NCI-H2029 treated with DMSO at 0.1 percent for 48 hours (cell line): ENCODE data around the gene TLL2.

Source experiments
- DNase-seq: peaks from one replicate; lab custom pipeline; 2025; lab: John Stamatoyannopoulos, UW

TLL2 gene

DNA sequence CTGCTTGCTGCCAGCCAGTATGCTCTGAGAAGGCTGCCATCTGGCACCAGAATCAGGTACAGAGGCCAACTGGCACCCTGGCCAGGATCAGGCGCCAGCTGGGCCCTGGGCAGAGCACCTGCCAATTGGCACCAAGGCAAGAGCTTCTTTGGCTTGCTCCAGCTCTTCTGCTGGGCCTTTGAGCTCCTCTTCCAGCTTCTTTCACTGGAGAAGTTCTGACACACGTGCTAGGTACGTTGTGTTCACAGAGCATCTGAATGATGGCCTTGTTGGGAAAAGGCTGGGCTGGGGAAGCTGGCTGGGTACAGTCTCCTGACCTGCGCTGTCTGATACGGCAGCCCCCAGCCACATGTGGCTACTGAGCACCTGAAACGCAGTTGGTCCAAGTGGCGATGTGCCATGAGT, 123.3 kb downstream of the TLL2 start:
- DNase-seq: peak; percentile 39

DNA sequence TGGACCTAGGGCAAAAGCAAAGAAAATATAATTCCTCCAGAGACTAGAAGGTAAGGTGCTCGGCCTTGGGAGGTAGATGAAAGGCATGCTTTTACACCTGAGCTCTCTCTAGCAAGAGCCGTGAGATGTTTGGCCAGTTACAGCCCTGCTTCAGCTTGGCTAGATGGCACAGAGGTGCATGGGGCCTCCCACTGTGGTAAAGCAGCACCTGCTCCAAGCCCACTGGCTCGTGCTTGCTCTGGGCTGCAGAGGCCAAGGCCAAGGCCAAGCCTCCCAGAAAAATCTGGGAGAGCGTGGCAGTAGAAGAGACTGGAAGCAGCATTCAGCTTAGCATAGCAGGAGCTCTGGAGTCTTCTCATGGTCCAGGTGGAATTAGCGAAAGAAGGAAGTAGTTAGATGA, 123.9 kb downstream of the TLL2 start:
- no peak for DNase-seq

DNA sequence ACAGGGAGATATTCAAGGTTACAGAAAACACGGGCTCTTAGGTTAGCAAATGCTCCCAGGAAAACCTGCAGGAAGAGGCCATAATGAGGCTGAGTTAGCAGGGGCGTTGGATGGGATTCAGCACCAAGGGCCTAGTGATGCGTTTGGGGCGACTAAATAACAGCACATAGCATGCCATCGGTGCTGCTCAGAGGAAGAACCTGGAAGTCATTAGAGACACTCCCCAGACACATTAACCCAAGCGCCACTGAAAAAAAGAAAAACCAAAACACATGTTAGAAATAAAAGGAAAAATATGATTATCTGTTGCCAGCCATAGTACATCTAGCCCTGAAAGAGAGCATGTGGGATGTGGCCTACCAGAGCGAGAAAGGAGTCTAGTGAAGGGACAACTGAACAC, 126.1 kb downstream of the TLL2 start:
- no peak for DNase-seq

DNA sequence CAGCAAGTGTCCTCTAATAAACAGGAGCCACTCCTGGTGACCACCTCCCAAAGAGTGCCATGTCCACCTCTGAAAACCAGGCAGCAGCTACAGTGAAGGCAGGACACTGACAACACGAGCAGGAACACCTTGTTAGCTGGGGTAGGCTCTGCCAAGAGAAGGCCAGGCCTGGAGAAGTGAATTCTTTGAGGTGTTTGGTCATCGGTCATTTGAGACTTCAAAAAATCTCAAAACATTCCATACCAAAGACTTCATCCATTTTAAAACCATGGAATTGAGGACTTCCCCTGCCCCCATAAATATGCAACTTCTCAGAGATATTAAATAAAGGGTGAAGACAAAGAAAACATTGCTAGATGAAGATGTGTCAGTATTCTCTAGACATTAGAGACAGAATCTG, 126.6 kb downstream of the TLL2 start:
- DNase-seq: no peak

DNA sequence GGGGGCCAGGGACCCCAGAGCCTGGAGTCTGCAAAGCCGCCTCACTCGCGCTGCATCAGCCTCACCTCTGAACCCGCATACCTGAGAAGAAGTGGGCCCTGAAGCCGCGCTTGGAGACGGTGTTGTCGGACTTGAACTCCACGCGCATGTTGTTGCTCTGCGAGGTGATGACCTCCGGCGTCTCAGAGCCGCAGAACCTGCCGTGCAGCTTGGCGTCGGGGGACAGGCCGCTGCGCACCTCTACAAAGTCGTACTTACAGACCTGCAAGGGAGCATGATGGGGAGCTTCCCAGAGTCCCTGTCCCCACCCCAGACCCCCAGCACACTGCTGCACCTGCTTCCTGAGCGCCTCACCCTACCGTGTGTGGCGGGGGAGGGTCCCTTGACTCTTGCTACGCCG, 129.2 kb downstream of the TLL2 start:
- DNase-seq: no peak

DNA sequence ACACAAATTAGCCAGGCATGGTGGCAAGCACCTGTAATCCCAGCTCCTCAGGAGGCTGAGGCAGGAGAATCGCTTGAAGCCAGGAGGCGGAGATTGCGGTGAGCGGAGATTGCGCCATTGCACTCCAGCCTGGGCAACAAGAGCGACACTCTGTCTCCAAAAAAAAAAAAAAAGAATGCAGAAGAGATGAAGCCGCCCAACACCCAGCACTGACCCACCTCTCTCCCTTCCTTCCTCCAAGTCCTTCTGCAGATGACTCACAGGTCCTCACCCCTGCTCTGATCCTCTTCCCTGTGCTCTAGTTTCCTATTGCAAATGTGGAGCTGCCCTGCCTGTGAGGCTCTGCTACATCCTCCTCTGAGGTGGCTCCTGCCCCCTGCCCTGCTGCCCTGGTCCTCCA, 132.9 kb downstream of the TLL2 start:
- DNase-seq: no peak

DNA sequence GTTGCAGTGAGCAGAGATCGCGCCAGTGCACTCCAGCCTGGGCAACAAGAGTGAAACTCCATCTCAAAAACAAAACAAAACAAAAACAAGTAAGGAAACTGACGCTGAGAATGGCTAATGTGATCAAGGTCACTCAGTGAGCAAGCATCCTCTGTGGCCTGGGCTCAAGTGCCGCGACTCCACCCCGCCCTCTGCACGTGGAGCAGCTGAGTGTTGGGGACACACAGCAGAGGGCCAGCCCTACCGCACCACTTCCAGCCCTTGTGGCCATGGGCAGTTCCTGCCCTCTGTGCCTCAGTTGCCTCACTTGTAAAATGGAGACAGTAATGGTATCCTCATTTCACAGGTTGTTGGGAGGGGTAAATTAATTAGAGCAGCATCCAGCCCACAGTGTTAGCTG, 134.0 kb downstream of the TLL2 start:
- no peak for DNase-seq

DNA sequence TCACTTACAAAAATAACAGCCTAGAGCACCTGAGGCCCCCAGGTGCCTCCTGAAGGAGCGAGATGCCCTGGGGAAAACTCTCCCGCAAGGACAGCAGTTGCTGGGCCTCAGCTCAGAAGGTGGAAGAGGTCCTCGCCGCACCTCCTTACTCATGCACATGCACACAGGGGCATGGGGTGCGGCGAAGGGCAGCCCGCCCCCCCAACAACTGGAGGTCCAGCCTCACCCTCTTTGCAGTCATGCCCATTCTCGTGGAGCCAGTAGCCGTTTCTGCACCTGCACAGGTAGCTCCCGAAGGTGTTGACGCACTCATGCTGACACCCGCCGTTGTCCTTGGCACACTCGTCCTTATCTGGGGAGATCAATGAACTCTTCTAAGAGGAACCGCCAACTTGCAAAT, 135.0 kb downstream of the TLL2 start:
- no peak for DNase-seq

DNA sequence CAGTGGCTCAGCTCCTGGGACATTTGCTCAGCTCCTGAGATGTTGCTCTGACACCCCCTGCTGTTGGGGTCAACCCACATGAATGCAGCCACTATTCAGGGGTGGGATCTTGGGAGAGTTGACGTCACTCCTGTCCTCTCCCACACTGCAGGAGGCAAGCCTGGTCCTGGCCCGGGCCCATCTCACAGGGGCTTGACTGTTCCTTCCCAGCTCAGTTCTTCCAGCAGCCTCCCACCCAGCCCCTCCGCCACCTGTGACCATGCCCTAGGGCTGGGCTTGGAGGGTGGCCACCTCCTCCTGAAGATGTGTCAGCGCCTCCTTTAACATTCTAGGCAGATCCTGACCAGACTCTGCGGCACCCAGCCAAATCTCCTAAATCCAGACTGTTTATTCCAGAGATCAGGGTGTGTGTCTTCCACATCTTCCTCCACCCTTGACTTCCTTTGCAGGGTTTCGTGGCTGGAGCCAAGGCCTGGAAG, 135.9 kb downstream of the TLL2 start:
- DNase-seq: no peak

DNA sequence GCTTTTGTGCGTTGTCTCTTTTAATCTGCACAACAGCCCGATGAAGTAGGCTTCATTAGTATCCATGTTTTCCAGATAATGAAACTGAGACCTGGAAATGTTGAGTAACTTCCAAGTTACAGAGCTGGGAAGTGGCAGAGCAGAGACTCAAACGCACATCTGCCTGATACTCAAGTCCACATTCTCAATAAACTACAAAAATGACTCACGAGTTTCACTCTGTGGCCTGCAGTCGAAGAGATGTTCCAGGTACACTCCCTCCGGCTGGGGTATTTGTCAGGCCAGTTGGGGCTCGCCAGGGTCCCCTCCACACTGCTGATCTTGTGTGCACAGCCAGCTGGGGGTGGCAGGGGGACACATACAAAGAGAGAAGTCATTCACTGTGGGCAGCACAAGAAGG, 137.2 kb downstream of the TLL2 start:
- no peak for DNase-seq

DNA sequence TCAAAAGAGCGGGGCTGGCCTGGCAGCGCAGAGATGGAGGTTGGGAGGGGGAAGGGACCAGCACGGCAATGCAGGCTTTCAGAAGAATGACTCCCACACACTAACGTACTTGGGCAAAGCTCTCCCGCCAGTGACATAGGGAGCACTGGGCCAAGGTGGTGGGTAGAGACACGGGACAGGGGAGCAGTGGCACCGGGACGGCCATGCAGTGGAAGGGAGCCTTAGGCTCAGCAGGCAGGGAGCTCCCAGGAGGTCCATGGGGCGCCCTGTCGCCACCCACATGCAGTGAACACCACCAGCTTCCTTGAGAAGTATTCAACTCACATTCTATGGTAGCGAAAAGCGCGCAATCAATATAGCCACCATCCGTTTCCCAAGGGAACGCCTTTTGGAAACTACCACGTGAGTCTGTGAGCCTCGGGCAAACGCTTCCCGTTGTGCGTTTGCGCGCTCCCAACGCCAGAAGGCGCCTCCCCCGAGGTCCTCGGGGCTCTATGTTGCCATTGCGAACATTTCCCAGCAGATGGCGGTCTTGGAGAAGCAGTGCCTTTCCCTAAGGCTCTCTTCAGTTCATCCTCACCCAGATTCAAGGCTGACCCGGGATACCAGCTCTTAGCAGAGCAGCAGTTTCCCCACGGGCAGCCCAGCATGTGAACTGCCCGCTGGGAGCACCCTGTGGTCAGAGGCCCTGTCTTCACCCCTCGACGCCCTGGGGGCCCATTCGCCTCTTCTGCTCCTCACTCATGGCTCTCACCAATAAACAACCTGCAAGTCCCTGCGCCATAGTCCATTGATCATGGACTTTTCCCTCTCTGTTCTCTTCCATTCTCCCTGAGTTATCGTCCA, 138.5 kb downstream of the TLL2 start:
- peak; percentile 39 for DNase-seq

DNA sequence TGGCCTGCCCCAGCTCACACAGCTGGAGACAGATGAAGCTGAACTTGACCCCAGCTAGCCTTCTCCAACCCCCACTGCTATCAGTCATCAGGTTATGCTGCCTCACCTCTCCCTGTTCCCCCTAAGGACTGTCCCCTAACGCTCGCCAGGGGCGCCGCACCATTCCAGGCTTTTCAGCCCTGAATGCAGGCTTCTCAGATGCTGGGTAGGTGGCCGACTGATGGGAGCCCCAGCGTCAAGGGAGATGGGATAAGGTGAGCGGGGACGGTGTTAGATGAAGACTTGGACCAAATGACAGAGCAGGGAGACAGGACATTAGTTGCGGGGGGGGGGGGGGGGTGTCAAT, 139.1 kb downstream of the TLL2 start:
- DNase-seq: no peak

DNA sequence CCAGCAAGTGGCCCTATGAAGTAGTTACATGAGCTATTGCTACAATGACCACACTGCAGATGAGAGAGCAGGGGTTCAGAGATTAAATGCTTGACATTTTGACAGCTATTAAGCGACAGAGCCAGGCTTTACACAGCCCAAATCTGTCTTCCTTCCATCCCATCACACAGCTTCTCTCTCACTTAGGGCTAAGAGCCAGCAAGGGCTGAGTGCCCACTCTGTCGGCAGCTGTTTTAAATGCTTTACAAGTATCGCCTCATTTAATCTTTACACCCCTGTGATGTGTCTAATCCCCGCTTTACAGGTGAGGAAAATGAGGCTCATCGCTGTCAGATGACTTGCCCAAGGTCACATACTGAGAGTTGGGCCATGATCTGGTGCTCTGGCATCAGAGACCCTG, 139.7 kb downstream of the TLL2 start:
- DNase-seq: no peak

DNA sequence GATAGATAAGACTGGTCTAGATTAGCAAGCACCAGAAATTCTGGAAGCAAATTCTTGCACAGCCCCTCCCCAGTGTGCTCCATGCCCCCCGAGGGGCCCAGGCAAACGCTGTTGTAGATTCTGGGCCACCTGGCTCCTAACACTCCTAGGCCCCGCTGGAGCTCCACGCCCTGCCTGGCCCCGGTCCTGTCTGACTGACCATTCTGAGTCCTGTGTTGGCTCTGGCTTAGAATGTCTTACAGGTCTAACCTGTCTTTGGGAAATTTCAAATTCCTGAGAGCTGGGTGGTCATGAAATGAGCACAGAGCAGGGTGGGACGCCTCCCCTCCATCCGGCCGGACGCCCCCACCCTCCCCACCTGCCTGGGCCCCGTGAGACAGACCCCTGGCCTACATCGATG, 142.4 kb downstream of the TLL2 start:
- DNase-seq: no peak

DNA sequence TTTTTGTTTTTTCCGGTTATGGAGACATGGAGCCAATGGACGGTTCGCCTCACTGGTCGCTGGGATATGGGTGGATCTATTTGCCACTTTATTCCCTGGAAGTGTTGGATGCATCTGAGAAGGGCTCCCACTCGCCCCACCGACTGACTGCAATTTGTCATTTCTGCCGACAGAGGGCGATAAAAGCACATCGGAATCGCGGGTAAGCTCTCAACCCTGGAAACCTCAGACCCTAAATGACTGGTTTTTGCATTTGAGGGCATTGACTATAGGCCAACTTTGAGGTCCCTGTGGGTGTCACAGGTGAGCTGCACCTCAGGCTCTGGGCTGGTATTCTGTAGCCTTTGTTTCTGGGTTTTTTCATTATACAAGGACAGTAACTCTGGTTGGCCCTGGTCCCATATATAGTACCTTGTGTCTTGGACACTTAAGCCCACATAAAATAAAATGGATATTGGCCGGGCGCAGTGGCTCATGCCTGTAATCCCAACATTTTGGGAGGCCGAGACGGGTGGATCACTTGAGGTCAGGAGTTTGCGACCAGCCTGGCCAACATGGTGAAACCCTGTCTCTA, 143.1 kb downstream of the TLL2 start:
- no peak for DNase-seq

DNA sequence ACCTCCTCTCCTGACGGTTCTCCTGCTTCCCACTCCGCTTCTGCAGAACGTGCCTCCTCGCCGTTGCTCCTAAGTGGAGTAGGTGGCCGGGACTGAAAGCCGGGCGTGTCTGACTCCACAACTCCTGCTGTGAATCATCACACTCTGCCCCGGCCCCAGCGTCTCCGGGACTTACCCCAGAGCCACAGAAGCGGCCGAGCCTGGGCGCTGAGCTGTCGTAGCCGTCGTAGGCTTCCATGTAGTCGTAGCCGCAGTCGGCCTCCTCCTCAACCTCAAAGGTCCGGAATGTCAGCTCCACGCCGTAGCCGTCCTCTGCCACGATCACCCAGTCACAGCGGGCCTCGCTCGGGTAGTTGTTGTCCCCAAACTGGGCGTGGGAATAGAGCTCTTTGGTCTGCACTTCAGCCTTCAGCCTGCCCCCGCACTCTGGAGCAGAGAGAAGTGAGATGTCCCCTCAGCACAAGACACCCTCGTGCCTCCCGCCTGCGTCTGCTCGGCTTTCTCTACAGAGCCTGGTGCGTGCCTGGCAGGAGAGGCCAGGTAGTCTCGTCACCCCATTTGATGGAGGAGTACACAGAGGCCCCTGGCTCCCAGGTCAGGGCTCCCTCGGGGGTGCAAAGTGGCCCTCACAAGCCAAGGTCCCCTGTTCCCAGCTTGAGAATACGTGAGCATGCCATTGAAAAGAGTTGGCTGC, 143.7 kb downstream of the TLL2 start:
- no peak for DNase-seq

DNA sequence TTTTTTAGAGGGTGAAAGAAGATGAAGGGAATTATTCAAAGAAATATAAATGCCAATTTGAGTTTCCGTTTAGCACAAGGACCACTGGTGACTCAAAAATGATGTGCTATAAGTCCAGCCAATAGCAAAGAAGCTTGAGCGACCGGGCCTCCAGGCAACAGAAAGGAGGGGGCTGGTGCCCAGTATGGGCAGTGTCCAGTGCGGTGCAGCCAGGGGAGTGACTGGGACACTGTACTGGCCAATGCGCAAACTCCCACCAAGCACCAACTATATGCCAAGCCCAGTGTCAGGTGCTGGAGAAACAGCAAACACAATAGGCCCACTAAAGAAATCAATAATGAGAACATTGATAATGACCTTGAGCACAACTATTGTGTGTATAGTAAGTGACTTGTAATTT, 144.8 kb downstream of the TLL2 start:
- no peak for DNase-seq

DNA sequence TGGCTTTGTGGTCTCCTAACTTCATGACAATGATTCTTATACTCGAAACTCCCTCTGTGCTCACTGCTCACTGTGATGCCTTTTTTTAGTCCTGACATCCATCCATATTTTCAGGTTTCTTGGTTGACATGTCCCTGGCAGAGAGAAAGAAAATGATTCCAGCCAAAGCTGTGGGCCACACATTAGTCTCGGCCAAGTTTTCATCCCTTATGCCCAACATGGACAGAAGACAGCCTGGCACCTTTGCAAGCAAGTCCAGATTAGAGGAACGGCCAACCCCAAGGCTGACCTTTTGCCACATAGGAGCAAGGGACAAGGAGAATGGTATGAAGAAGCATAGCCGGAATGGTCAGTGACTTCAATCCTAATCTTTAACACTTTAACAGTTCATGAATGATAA, 146.3 kb downstream of the TLL2 start:
- no peak for DNase-seq

DNA sequence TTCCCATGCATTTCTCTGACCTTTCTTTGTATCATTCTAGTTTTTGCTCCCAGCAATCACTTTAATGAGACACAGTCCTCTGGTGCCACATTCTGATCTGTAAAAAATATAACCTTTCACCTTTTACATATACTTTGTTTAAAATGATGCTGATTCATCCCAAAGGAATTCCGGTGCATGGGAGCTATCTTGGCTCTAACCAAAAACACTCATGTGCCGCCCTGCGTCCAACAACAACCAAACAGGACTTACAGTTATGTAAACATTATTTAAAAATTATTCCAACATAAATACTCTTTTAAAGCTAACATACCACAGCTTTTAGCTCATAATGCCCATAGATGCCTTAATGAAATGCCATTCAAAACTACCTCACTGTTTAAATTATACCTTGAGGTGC, 147.2 kb downstream of the TLL2 start:
- no peak for DNase-seq

DNA sequence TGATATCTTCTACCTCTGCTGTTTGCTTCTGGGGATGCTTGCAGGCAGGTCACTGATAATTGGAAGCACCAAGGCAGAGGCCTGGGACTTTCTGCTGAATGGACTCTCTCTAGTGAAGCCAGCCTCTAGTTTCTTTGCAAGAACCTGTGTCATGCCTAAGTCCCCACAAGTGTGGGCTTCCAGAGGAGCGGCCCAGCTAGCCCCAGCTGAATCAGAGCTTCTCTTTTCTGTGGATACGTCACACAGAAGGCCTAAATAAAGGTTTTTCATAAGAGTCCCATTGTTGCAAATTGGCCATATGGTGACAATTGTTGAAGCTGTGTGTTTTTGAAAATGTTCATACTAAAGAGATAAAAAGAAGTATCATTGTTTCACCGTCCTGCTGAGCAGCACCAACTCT, 148.2 kb downstream of the TLL2 start:
- DNase-seq: no peak

DNA sequence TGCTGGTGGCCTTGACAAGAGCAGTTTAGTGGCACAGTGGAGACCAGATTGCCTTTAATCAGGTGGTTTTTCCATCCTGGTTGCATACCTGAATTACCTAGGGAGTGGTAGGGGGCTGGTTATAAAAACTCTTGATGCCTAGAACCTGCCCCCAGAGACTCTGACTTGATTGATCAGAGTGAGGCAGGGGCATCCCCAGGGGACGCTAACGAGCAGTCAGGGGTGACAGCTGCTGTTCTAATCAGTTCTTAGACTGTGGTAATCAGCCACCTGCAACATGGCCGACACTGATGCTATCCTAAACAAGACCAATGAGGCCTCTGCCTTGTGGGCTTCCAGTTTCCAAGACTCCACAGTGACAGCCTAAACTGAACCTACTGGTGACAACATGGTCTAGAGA, 153.0 kb downstream of the TLL2 start:
- DNase-seq: no peak

DNA sequence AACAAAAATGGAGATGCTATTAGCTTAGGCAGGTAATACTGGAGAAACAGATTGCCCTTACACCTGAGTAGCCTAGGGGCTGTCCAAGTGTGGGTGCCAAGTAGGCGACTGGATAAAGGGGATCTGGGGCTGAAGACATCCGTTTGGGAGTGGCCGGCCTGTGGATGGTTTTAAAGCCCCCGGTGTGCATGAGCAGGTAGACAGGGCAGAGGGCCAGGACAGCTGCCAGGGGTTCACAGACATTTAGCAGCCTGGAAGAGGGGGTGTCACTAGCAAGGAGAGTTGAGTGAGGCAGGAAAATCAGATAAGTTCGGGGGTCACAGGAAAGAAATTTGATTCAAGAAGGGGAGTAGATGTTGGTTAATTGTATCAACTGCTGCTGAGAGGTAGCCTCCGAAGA, 153.4 kb downstream of the TLL2 start:
- no peak for DNase-seq

DNA sequence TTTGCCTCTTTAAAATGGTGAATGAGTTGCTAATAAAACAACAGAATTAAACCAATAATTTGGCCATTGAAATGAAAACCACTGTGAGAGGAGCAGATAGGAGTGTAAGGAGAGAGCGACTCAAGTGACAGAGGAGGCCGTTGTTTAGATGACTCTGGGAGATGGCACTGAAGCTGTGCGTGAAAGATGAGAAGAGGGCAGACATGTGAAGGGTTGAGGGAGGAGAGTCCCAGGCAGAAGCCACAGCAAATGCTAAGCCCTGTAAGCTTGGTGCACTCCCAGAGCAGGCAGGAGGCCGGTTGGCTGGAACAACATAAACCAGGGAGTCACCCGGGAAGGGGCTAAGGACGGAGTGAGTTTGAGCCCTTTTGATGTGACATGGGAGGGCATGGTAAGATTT, 154.1 kb downstream of the TLL2 start:
- no peak for DNase-seq
